K562 (cell line): ENCODE measurements around the gene SKP2. TPM values are rescaled to one million over a fixed set of nuclear protein-coding genes. Genes with fewer than 3 reads are reported as not detected.

Experiments used
- BRD4 ChIP-seq: fragments of 200-600 bp; sonication (generic); IDR thresholded peaks from 2 replicates; pipeline ENCODE4 v1.6.1; 2017; ENCODE audit warnings: inconsistent platforms
- BRF1 ChIP-seq: IDR thresholded peaks from 3 replicates; pipeline ENCODE4 v1.6.1; 2011; ENCODE audit warnings: borderline replicate concordance, mild to moderate bottlenecking; ENCODE audit not compliant: insufficient read length; ENCODE audit errors: extremely low read depth
- CHD1 ChIP-seq: fragments of 200-600 bp; sonication (generic); IDR thresholded peaks from one replicate; pipeline ENCODE4 v1.6.1; 2012; ENCODE audit warnings: mild to moderate bottlenecking, moderate library complexity, low read length, inconsistent platforms
- MTF1 ChIP-seq: fragments of 250-450 bp; sonication (Bioruptor Pico); IDR thresholded peaks from 2 replicates; pipeline ENCODE4 v1.9.0; 2021; ENCODE audit warnings: moderate library complexity, mild to moderate bottlenecking, inconsistent platforms, borderline replicate concordance
- U2AF1 ChIP-seq: fragments of 200-400 bp; formaldehyde crosslinking; optimal IDR thresholded peaks from 2 replicates; pipeline ENCODE3; 2017; ENCODE audit warnings: mild to moderate bottlenecking, low read depth, low read length, moderate library complexity
- ZBTB8A ChIP-seq: fragments of 450-650 bp; IDR thresholded peaks from 2 replicates; pipeline ENCODE4 v1.6.1; 2018; ENCODE audit warnings: mild to moderate bottlenecking, moderate library complexity; ENCODE audit not compliant: partially characterized antibody
- ZNF224 ChIP-seq: sonication (generic); formaldehyde crosslinking; IDR thresholded peaks from 2 replicates; pipeline ENCODE4 v1.8.0; 2022; ENCODE audit warnings: mild to moderate bottlenecking, missing genetic modification reagents
- ZNF507 ChIP-seq: conservative IDR thresholded peaks from 2 replicates; pipeline ENCODE4 v1.6.1; 2017; ENCODE audit warnings: missing genetic modification characterization, missing compliant biosample characterization
- ZNF695 ChIP-seq: fragments of 450-650 bp; formaldehyde crosslinking; IDR thresholded peaks from 2 replicates; pipeline ENCODE4 v1.4.0; 2020; ENCODE audit warnings: mild to moderate bottlenecking, moderate library complexity
- polyA plus RNA-seq, 8 experiments: library from polyadenylated mRNA; depleted of rRNA in 4 of 8; stranded (reverse) in 5 of 8; unstranded in 3 of 8; fragments of >200 nt; fragmentation: Nextera tagmentation in 2 of 8; fragmentation: Illumina TruSeq in 1 of 8; extraction: Ambion mirVana in 2 of 8; extraction: Trizol in 1 of 8; gene quantifications; 2 replicates each; pipeline versions ENCODE4 v1.2.1 to v1.2.3, GENCODE V29; 2011 to 2014; ENCODE audit warnings: inconsistent platforms in 1 of 8, missing spikeins in 1 of 8
- total RNA-seq, 7 experiments: library from RNA; depleted of rRNA in 6 of 7; stranded (reverse); fragments of >200 nt in 6 of 7; fragmentation: Illumina TruSeq in 2 of 7; extraction: Trizol in 2 of 7; gene quantifications; 2 replicates each; pipeline versions ENCODE4 v1.2.1 to v1.2.3, GENCODE V29; 2011 to 2021; ENCODE audit warnings: low replicate concordance in 1 of 7
- TF ChIP-seq, protein P1 (sequence below): fragments of 450-650 bp; IDR thresholded peaks from 2 replicates; pipeline ENCODE4 v1.6.1; 2018; ENCODE audit warnings: mild to moderate bottlenecking, low read depth; ENCODE audit not compliant: partially characterized antibody
- TF ChIP-seq, protein P2 (sequence below): IDR thresholded peaks from 2 replicates; pipeline ENCODE4 v1.6.1; 2012; ENCODE audit warnings: low read depth, low read length, improper control_type of control experiment, borderline replicate concordance
- TF ChIP-seq, protein P3 (sequence below), 2 experiments: fragments of 450-650 bp; IDR thresholded peaks; 2 replicates each; pipeline ENCODE4 v1.6.1; 2016; ENCODE audit warnings: mild to moderate bottlenecking in 2 of 2, borderline replicate concordance in 1 of 2, low read depth in 1 of 2, moderate library complexity in 1 of 2

SKP2 gene
- total and polyA plus RNA-seq, 9 of the 15 experiments (the other 6 are each of a cell fraction or from before 2014, with no cell fraction given) = 30.0 to 97.5 (median 80.8) TPM

DNA sequence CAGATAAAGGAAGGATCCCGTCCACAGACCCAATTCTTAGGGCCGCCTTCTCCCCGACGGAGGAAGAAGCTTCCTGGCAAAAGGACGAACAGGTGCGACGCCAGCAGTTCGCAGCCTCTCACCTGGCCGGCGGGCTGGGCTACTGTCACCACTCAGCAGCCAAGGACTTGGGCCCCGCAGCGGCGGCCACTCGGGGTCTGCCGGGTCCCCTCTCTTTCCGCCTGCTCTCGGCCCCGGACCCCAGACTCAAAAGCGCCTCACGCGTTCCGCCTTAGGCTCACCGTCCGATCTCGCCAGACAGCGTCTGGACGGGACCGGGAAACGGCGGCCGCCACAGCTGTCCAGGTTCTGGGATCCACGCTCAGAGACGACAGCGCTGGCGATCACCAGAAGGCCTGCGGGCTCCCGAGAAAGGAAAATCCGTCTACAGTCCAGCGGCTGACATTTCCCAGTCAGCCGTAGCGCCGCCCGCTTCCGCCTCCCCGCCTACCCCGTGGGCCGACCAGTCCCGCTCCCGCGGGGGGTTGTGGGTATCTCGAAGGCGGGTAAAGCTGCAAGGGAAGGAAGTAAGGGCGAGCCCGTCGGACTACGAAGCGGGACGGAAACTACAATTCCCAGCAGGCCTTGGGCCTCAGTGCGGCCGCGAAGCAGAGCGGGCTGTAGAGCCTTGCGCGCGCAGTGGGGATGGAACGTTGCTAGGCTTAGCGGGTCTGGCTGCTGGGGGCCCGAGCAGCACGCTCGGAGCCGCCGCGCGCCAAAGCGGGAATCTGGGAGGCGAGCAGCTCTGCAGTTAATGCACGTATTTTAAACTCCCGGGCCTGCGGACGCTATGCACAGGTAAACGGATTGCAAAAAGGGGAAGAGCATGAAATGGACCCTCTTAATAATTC, at the start of gene SKP2, which contains the start of gene LMBRD2 (continued):
- no peak for TF ChIP-seq ZNF224 (CRISPR knock-in tag)
- TF ChIP-seq BRF1 = no peak
- TF ChIP-seq MTF1 (CRISPR knock-in tag) = no peak
- TF ChIP-seq, protein P1, sequence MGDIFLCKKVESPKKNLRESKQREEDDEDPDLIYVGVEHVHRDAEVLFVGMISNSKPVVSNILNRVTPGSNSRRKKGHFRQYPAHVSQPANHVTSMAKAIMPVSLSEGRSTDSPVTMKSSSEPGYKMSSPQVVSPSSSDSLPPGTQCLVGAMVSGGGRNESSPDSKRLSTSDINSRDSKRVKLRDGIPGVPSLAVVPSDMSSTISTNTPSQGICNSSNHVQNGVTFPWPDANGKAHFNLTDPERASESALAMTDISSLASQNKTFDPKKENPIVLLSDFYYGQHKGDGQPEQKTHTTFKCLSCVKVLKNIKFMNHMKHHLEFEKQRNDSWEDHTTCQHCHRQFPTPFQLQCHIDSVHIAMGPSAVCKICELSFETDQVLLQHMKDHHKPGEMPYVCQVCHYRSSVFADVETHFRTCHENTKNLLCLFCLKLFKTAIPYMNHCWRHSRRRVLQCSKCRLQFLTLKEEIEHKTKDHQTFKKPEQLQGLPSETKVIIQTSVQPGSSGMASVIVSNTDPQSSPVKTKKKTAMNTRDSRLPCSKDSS = no peak
- TF ChIP-seq, protein P2, sequence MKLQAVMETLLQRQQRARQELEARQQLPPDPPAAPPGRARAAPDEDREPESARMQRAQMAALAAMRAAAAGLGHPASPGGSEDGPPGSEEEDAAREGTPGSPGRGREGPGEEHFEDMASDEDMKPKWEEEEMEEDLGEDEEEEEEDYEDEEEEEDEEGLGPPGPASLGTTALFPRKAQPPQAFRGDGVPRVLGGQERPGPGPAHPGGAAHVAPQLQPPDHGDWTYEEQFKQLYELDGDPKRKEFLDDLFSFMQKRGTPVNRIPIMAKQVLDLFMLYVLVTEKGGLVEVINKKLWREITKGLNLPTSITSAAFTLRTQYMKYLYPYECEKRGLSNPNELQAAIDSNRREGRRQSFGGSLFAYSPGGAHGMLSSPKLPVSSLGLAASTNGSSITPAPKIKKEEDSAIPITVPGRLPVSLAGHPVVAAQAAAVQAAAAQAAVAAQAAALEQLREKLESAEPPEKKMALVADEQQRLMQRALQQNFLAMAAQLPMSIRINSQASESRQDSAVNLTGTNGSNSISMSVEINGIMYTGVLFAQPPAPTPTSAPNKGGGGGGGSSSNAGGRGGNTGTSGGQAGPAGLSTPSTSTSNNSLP = no peak
- no peak for TF ChIP-seq BRD4
- TF ChIP-seq CHD1 = no peak
- no peak for TF ChIP-seq ZBTB8A
- TF ChIP-seq U2AF1 = no peak
- no peak for TF ChIP-seq ZNF695 (CRISPR knock-in tag)
- no peak for TF ChIP-seq ZNF507 (tag)
- TF ChIP-seq, protein P3, sequence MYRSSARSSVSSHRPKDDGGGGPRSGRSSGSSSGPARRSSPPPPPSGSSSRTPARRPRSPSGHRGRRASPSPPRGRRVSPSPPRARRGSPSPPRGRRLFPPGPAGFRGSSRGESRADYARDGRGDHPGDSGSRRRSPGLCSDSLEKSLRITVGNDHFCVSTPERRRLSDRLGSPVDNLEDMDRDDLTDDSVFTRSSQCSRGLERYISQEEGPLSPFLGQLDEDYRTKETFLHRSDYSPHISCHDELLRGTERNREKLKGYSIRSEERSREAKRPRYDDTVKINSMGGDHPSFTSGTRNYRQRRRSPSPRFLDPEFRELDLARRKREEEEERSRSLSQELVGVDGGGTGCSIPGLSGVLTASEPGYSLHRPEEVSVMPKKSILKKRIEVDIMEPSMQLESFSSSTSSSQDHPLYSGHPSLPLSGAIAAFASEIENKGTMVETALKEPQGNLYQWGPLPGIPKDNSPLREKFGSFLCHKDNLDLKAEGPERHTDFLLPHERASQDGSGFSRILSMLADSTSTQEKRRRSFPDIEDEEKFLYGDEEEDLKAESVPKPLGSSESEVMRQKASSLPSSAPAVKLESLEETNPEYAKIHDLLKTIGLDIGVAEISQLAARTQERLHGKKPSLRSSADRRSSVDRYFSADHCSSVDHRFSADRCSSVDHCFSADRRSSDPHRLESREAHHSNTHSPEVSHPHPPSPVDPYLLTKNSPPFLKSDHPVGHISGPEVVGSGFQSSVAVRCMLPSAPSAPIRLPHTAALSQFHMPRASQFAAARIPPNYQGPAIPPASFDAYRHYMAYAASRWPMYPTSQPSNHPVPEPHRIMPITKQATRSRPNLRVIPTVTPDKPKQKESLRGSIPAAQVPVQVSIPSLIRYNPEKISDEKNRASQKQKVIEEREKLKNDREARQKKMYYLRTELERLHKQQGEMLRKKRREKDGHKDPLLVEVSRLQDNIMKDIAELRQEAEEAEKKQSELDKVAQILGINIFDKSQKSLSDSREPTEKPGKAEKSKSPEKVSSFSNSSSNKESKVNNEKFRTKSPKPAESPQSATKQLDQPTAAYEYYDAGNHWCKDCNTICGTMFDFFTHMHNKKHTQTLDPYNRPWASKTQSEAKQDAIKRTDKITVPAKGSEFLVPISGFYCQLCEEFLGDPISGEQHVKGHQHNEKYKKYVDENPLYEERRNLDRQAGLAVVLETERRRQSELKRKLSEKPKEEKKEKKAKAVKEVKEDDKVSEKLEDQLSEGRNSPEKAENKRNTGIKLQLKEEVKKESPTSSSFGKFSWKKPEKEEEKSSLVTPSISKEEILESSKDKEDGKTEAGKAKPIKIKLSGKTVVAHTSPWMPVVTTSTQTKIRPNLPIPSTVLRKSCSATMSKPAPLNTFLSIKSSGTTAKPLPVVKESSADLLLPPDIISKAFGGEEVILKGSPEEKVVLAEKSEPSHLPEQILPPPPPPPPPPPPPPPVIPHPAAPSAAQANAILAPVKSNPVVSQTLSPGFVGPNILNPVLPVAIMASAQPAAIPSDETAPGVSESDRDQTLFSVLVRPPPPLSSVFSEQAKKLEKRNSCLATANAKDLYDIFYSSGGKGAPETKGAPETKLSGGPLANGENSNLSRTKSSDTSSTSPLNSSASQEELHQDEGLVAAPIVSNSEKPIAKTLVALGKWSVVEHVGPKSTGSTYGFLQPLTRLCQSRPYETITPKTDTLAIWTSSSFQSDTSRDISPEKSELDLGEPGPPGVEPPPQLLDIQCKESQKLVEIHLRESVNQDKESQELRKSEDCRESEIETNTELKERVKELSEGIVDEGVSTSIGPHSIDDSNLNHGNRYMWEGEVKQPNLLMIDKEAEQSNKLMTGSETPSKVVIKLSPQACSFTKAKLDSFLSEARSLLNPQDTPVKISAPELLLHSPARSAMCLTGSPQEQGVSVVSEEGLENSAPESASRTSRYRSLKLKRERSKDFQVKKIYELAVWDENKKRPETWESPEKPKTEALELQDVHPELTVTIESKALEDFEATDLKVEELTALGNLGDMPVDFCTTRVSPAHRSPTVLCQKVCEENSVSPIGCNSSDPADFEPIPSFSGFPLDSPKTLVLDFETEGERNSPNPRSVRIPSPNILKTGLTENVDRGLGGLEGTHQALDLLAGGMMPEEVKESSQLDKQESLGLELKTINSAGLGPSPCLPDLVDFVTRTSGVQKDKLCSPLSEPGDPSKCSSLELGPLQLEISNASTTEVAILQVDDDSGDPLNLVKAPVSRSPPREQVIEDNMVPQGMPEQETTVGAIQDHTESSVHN (IDR thresholded peaks at IDR 0.05; ENCODE audit: borderline replicate concordance in 1 of 2, low read depth in 1 of 2) = no peak
